HG03575 (cell line): ENCODE data around the gene COL1A1.

ENCODE experiments used
- ATAC-seq: cut with Tn5 transposase; IDR thresholded peaks from one replicate; pipeline ENCODE4 v1.9.1; 2021; ENCODE audit not compliant: unreplicated experiment, insufficient number of reproducible peaks, low FRiP score; ENCODE audit errors: extremely low read depth

Gene COL1A1

DNA sequence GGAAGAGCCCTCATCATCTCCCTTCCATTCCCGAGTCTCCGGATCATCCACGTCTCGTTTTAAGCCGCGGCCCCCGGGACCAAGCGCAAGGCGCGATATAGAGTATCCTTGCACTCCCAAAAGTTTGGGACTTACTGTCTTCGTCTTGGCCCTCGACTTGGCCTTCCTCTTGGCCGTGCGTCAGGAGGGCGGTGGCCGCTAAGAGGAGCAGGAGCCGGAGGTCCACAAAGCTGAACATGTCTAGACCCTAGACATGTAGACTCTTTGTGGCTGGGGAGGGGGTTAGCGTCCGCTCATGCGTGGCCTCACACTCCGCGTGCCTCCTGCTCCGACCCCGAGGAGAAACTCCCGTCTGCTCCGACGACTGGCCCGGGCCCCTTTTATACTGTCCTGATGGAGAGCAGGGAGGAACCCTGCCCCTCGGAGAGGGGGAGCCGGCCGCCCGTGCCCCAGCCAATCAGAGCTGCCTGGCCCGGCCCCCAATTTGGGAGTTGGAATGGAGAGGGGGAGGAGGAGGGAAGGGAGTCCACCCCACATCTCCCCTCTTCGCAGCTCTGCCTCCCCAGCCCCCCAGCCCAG is at the start of gene COL1A1:
TSS of gene COL1A1 (minus strand) at position 356 of the 579 bp plus-strand sequence. CDS start at position 238, 118 bp downstream.
- no peak for ATAC-seq

DNA sequence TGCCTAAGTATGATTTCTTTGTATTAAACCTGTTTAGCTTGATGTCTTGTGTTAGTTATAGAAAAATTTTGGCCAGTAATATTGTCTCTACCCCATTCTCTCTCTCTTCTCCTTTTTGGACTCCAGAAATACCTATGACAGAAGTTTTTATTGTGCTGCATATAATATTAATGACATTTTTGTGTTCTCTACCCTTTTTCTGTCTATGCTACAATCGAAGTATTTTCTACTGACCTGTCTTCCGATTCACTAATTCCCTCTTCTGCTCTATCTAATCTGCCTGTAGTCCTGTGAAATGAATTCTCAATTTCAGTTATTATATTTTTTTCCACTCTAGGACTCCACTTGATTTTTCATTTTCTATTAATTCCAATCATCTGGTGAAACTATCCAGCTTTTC is 46.8 kb upstream of the COL1A1 start:
- no peak for ATAC-seq

DNA sequence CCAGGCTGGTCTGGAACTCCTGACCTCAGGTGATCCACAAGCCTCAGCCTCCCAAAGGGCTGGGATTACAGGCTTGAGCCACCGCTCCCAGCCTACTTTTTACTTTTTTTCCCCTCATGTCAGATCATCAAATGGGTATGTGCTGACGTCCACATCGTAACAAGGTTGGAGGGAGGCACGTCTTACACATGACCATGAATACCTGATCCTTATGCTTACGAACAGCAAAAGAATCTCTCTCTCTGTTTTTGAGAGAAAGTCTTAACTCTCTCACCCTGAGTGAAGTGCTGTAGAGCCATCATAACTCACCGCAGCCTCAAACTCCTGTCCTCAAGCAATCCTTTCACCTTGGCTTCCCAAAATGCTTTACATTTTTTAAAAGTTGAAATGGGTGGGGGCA is 43.3 kb upstream of the COL1A1 start:
- ATAC-seq: no peak

DNA sequence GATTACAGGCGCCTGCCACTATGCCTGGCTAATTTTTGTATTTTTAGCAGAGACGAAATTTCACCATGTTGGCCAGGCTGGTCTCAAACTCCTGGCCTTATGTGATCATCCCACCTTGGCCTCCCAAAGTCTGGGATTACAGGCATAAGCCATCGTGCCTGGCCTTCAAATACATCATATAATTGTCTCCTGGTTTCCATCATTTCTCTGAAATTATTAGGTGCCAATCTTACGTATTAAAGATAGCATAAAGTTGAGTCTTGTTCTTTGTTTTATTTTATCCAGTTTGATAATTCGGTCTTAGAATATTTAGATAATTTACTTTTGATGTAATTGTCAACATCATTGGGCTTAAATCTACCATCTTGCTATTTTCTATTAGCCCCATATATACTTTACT is 40.0 kb upstream of the COL1A1 start:
- ATAC-seq: no peak

DNA sequence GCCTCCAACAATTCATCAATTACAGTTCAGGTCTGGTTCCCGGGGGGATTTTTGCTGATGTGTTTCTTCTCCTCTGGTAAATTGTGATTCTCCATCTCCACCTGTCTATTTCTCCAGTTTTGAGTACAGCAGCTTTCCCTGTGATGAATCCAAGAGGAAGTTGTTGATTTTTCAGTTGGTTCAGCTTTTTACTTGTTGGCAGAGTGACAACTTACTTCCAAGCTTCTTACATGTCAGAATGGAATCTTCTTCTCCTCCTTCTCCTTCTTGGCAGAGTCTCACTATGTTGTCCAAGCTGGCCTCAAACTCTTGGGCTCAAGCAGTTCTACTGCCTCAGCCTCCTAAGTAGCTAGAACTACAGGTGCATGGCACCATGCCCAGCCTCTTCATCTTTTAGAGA is 39.4 kb upstream of the COL1A1 start:
- ATAC-seq: no peak

DNA sequence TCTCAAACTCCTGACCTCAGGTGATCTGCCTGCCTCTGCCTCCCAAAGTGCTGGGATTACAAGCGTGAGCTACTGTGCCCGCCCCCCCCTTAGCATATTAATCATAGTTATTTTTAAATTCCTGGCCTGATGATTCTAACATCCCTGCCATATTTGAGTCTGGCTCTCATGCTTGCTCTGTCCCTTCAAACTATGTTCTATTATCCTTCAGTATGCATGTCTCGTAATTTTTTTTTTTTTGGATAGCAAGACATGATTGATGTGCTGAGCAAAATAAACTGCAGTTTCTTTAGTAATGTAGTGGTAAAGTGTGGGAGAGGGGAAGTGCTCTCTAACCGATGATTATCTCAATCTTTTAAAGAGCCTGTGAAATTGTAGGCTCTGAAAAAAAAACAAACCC is 38.5 kb upstream of the COL1A1 start:
- no peak for ATAC-seq

DNA sequence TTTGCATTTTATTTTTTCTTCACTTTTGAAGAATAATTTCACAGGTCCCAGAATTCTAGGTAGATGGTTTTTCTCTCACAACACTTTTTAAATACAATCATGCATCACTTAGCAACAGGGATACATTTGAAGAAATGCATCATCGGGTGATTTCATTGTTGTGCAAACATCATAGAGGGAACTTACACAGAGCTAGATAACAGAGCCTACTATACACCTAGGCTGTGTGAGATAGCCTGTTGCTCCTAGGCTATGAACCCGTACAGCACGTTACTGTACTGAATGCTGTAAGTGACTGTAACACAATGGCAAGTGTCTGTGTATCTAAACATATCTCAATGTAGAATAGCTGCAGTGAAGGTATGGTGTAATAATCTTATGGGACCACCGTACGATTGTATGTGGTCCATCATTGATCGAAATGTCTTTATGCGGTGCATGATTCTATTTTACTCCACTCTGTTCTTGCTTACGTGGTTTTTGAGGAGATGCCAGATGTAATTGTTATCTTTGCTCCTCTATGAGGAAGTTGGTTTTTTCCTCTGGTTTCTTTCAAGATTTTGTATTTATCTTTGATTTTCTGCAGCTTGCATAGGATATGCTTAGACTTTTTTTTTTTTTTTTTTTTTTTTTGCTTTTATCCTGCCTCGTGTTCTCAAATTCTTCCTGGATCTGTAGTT is 37.3 kb upstream of the COL1A1 start:
- ATAC-seq: no peak

DNA sequence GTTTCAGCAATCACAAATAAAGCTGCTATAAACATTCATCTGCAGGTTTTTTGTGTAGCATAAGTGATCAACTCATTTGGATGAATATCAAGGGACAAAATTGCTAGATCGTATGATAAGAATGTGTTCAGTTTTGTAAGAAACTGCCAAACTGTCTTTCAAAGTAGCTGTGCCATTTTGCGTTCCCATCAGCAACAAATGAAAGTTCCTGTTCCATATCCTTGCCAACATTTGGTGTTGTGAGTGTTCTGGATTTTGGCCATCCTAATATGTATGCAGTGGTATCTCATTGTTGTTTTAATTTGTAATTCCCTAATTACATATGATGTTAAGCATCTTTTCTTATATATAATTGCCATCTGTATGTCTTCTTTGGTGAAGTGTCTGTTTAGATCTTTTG is 36.5 kb upstream of the COL1A1 start:
- no peak for ATAC-seq

DNA sequence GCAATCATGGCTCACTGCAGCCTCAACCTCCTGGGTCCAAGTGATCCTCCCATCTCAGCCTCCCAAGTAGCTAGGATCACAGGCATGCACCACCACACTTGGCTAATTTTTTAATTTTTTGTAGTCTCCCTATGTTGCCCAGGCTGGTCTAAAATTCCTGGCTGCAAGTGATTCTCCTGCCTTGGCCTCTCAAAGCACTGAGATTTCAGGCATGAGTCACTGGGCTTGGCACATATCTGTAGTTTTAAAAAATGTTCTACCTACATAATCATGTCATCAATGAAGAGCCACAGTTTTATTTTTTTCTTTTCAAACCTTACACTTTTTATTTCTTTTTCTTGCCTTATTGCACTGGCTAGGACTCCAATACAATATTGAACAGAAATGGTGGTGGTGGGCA is 33.1 kb upstream of the COL1A1 start:
- ATAC-seq: no peak

DNA sequence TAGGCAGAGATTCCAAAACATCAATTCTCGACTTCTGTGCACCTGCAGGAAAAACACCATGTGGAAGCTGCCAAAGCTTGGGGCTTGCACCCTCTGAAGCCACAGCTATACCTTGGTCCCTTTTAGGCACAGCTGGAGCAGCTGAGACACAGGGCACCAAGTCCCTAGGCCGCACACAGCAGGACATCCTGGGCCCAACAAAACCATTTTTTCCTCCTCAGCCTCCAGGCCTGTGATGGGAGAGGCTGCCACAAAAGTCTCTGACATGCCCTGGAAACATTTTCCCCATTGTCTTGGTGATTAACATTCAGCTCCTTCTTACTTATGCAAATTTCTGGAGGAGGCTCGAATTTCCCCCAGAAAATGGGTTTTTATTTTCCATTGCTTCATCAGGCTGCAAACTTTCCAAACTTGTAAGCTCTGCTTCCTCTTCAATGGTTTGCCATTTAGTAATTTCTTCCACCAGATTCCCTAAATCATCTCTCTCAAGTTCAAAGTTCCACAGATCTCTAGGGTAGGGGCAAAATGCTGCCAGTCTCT is 24.3 kb upstream of the COL1A1 start:
- no peak for ATAC-seq

DNA sequence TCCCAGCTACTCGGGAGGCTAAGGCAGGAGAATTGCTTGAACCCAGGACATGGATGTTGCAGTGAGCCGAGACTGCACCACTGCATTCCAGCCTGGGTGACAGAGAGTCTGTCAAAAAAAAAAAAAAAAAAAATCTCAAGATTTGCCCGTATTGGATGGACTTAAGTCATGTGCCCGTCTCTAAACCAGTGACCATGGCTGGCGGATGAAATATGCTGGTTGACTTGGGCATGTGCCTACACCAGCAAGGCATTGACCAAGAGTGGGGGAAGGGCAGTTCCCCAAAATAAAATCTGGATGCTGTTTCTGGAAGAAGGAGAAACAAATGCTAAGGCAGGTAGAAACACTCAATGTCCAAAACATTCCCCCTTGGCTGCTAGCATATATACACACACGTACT is 21.5 kb upstream of the COL1A1 start:
- no peak for ATAC-seq

DNA sequence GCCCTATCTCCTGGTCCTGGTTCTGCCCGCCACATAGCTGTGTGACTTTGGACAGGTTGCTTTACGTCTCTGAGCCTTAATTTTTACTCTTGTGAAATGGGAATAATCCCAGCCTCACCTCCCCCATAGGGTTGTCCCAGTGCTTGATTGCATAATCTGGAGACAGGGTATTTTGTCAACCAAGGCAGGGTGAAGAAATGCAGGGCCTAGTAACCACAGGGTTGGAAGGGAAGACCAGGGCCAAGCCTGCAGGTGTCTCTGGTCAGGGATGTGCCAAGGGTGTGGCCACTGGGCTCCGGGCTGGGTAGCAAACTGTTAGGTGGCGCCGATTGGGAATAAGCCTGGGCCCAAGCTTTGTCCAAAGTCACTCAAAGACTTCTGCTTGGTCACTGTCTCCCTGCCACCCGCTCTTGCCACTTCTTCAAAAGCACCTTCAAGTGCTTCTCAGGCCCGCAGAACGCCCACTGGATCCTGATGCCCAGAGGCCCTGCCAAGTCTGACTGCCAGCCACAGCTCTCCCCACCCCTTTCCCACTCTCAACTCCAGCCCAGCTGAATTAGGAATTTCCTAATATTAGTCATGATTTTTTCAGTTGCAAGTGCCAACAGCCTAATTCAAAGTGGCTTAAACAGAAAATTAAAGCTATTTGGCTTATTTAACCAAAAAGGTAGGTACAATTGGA is 20.6 kb upstream of the COL1A1 start:
- no peak for ATAC-seq

DNA sequence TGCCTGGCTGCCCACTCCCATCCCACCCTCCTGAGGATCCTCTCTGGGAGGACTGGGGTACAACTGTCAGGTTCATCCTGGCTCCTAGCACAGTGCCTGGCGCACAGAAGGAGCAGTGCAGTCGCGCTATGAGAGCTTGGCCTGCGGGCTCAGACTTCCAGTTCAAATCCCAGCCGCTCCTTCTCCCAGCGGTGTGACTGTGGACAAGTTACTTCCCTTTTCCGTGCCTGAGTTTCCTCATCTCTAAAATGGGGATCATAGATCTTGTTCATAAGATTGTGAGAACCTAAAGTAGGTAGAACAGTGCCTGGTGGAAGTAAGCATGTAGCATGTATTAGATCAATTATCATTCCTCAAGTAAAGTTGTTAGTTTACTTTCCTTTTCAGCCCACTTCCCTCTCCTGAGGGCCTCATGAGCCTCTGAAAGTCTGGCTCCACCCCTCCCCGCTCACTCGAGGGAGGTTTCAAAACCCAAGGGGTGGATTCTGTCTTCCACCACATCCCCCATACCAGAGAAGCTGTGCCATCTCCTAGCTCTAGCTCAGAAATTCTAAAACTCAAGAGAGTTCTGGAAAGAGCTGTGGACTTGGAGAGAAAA is 19.9 kb upstream of the COL1A1 start:
- ATAC-seq: no peak

DNA sequence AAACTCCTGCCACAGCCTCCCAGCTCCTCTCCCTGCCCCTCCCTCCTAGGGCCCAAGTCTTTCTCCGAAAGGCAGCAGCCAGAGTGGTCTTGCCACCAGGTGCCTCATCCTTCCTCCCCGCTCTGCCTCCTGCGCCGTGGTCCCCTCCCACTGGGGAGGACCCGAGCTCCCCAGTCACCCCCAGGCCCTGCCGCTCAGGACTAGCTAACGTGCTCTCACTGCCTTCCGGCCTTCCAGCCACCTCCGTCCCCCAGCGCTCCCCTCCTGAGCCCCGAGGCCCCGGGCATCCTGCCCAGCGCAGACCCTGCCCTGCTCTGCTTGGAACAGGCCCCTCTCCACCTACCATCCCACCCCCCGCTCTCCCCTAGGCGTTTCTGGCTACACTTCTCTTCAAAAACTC is 19.4 kb upstream of the COL1A1 start:
- no peak for ATAC-seq

DNA sequence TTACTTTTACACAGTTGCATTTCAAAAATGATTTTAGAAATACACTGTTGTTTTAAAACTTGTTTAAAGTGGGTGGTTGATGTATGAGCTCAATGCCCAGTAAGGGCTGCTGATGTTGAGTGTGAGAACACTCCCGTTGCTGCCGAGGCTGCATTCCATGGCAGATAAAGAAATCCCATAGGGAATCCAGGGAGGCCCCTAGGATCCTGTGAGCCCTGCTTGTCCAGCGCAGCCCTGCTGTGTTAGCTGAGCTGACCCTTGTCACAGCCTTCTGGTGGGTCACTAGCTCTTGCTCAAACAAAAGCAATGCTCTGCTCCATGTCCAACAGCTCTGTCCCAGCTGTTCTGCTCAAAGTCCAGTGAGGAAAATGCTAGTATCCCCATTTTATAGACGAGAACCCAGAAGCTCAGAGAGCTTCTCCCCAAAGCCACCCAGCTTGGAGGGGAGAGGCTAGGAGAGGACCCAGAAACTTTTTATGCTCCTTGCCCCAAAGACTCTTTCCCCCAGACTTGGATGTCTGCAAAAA is 18.6 kb upstream of the COL1A1 start:
- ATAC-seq: no peak

DNA sequence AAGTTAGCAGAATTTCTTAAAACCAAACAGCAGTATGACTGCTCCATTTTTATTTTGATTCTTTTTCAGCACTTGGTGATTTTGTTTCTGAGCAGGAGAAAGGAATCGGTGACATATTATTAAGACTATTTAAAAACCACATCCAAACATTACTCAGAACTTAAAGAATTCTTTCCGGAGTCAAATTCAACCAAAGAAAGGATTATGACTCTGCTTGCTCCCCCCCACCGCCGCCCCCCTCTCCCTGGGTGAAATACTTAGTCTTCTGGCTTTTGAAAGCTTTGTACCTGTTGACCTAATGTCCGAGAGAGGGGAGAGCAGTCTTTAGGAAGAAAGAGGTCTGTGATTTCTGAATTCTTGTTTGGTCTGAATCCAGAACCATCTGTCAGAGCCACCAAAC is 17.9 kb upstream of the COL1A1 start:
- no peak for ATAC-seq

DNA sequence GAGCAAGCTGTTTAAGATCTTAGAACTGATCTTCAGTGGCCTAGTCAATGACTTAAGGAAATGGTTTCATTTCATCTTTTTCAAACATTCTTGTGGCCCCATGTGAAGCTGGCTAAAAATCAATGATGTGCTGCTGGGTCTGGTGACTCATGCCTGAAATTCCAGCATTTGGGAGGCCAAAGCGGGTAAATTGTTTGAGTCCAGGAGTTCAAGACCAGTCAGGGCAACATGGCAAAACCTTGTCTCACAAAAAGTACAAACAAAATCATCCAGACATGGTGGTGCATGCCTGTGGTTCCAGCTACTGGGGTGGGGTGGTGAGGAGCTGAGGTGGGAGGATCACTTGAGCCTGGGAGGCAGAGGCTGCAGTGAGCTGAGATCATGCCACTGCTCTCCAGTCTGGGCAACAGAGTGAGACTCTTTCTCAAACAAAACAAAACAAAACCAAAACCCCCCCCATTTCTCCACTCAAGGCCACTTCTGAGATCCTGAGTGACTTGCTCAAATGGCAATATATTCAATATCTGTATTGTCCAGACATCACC is 17.4 kb upstream of the COL1A1 start:
- ATAC-seq: no peak

DNA sequence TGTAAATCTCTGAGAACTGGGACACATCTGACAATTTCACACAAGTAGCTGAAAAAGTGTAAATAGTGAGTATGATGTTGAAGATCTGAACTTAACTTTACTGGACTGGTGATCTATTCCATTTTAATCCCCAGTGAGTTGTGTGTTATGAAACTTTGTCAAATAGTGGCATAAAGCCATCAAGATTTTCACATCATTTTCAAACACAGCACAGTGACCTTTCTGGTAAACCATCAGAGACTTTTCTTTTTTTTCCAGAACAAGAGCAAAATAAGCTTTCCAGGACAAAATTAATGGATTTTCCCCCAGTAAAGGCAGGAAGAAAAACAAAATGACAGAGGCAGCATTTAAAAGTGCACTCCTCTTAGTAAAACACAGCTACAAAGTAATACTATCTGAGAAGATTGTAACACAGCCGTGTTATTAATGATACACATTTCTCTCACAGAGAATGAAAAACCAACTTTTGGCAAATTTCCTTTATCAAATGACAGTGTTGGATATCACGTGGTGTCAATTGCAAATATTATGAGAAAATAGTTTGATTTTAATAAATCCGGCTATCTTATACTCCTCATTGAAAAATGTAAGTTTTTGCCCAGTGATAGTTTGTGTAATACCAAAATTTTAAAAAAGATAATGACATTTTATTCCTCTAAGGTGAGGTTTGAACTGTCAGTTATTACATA is 16.8 kb upstream of the COL1A1 start:
- ATAC-seq: no peak

DNA sequence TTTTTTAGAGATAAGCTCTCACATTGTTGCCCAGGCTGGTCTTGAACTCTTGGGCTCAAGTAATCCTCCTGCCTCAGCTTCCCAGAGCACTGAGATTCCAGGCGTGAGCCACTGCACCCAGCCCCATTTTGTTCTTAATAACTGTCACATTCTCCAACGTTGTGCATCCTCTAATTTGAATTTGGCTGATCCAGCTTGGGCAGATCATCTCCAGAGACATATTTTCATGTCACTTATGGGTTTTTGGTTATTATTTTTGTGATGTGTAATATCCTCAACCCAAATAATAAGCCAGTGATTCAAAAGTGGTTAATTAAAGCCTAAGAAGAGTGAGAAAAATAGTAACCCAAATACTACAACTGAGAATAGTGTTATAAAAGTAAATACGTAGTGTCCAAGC is 16.2 kb upstream of the COL1A1 start:
- ATAC-seq: no peak
